Activated CD8-positive, alpha-beta T cell treated with anti-CD3 and anti-CD28 coated beads, Interleukin-2, amount 10 ng/mL, durations not matched to agents 7 days and 5 days (primary cell): ENCODE results near the gene HOXB7. TPM values are rescaled to one million over a fixed set of nuclear protein-coding genes. Genes with fewer than 3 reads are reported as not detected.

Experiments used
- ATAC-seq: fragments of 150-1000 bp; cut with Tn5 transposase; one replicate; pipeline ENCODE4 v1.10.0; 2021; ENCODE audit warnings: moderate library complexity
- CTCF ChIA-PET: fragments of 350-600 bp; sonication (Branson Sonifier 250); formaldehyde crosslinking; loops from one replicate; lab custom pipeline; 2021; ENCODE audit warnings: antibody characterized with exemption; lab: Charles Lee
- POLR2A ChIA-PET: fragments of 350-600 bp; sonication (Branson Sonifier 250); formaldehyde crosslinking; loops from one replicate; lab custom pipeline; 2021; ENCODE audit warnings: antibody characterized with exemption; lab: Charles Lee
- DNase-seq: peaks from one replicate; pipeline ENCODE4 v3.0.0-alpha.2; 2020
- H3K27ac Mint-ChIP-seq: one replicate; pipeline ENCODE4 v1.8.0; 2021; ENCODE audit warnings: mild to moderate bottlenecking, mixed read lengths
- H3K27me3 Mint-ChIP-seq: one replicate; pipeline ENCODE4 v1.8.0; 2021; ENCODE audit warnings: low read depth, mixed read lengths
- H3K36me3 Mint-ChIP-seq: one replicate; pipeline ENCODE4 v1.8.0; 2021; ENCODE audit warnings: low read depth, mixed read lengths
- H3K4me1 Mint-ChIP-seq: one replicate; pipeline ENCODE4 v1.8.0; 2021; ENCODE audit warnings: low read depth, mixed read lengths
- H3K4me3 Mint-ChIP-seq: one replicate; pipeline ENCODE4 v1.8.0; 2021; ENCODE audit warnings: mild to moderate bottlenecking, mixed read lengths
- H3K9me3 Mint-ChIP-seq: one replicate; pipeline ENCODE4 v1.8.0; 2022; ENCODE audit warnings: mixed read lengths; ENCODE audit not compliant: insufficient read depth
- total RNA-seq, 2 experiments: library from RNA; stranded (reverse); gene quantifications; one replicate each; pipeline ENCODE4 v1.2.3, GENCODE V29; 2021

Gene HOXB7
- total RNA-seq, 2 experiments from 2014 or later = 0.87 to 0.91 TPM

DNA sequence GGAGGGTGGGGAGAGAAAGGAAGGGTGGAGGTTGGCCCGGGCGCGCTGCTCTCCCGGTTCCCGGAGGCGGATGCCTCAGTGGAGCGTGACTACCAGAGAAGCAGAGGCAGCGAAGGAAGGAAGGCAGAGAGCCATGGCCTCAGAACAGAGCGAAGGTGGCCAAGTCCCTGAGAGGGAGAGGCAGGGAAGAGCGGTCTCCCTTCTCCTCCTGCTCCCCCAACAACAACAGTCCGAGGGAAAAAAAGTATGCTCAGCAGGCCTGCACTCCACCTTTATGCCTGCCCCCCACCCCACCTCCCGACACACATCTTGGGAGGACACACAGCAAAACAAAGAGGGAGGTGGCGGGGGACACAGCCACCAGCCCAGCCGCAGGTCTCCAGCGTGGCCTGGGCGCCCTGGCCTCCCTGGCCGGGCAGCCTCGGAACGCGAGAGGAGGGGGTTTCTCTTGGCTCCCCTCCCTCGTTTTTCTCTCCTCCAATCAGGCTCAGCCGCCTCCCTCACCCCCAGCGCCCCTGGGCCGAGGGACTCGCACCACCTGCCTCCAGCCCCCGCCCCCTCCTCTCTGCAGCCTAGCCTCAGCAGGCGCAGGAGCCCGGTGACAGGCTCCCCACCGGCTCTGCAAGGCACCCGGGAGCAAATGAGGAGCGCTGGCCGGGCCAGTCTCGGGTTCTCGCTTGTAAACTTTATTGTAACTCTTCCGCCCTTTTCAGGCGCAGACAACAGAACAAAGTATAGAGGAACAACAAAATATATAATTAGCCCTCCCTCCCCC lies 1.1 kb upstream of the HOXB7 start:
- peaks cover 74% of the 10 kb centered on the region for H3K27me3 Mint-ChIP-seq
- POLR2A ChIA-PET = no interaction called here
- CTCF ChIA-PET = interaction anchor here (1.3 to 1.4 kb wide), 2 partner anchors 14 to 19 kb away, joined by 11 to 14 read pairs; partner anchors contain the start of genes HOXB5 and HOXB9
- peaks cover 3% of the 10 kb centered on the region for H3K36me3 Mint-ChIP-seq
- DNase-seq (no peak), ATAC-seq (no peak)
- peak overlapping the region; percentile 89 for H3K4me3 Mint-ChIP-seq
- H3K9me3 Mint-ChIP-seq = no peaks in the 10 kb centered on the region
- peak overlapping the region; percentile 60 for H3K27ac Mint-ChIP-seq
- H3K4me1 Mint-ChIP-seq = peaks cover 38% of the 10 kb centered on the region

GRCh38 chr17:48611213-48611612 lies 396 bp upstream of the HOXB7 start:
- ChIA-PET POLR2A (no interaction called here), CTCF (no interaction called here)
- peaks cover 3% of the 10 kb centered on the region for H3K36me3 Mint-ChIP-seq
- peaks cover 36% of the 10 kb centered on the region for H3K4me1 Mint-ChIP-seq
- ATAC-seq (peak; percentile 13), DNase-seq (no peak)
- peak overlapping the region; percentile 89 for H3K4me3 Mint-ChIP-seq
- peak overlapping the region; percentile 71 for H3K27ac Mint-ChIP-seq
- no peaks in the 10 kb centered on the region for H3K9me3 Mint-ChIP-seq
- H3K27me3 Mint-ChIP-seq = peaks cover 74% of the 10 kb centered on the region

GRCh38 chr17:48609759-48610281 lies 997 bp downstream of the HOXB7 start:
- POLR2A ChIA-PET = interaction anchor here (1.0 kb wide), 1 partner anchor 163 kb away, joined by 3 read pairs; no protein-coding TSS in a partner anchor
- CTCF ChIA-PET = interaction anchor here (0.7 to 4.4 kb wide), 7 partner anchors 8 to 585 kb away, joined by 3 to 32 read pairs (median 5); no protein-coding TSS in a partner anchor
- DNase-seq (no peak), ATAC-seq (no peak)
- H3K4me3 Mint-ChIP-seq = peak overlapping the region; percentile 89
- H3K36me3 Mint-ChIP-seq = peaks cover 3% of the 10 kb centered on the region
- H3K9me3 Mint-ChIP-seq = no peaks in the 10 kb centered on the region
- H3K4me1 Mint-ChIP-seq = peaks cover 38% of the 10 kb centered on the region
- peaks cover 67% of the 10 kb centered on the region for H3K27me3 Mint-ChIP-seq
- no peak overlapping the region for H3K27ac Mint-ChIP-seq

GRCh38 chr17:48609033-48609432 lies 1.8 kb downstream of the HOXB7 start:
- Mint-ChIP-seq H3K36me3 (peaks cover 3% of the 10 kb centered on the region), H3K4me1 (peaks cover 37% of the 10 kb centered on the region), H3K27ac (no peak overlapping the region), H3K27me3 (peaks cover 69% of the 10 kb centered on the region), H3K4me3 (peak overlapping the region; percentile 89), H3K9me3 (no peaks in the 10 kb centered on the region)
- ATAC-seq (no peak), DNase-seq (no peak)
- ChIA-PET POLR2A (no interaction called here), CTCF (interaction anchor here (1.0 to 4.4 kb wide), 6 partner anchors 8 to 584 kb away, joined by 3 to 32 read pairs (median 6); no protein-coding TSS in a partner anchor)

DNA sequence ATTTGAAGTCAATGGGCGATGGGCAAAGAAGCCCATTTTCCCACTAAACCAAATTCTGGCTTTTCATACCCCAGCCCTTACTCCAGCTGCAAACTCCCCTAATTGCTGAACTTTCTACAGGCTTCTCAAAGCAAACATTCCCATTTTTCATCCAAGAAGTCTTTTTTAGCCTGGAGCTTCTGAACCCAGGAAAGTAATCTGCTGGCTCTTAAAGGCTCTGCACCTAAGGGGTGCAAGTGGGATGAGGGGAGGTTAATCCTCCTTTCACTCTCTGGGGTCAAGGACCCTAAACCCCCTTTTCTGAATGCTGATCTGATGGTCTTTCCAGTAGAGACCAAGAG lies 2.4 kb downstream of the HOXB7 start:
- Mint-ChIP-seq H3K4me3 (no peak overlapping the region), H3K4me1 (peaks cover 35% of the 10 kb centered on the region), H3K27ac (no peak overlapping the region), H3K36me3 (peaks cover 3% of the 10 kb centered on the region), H3K9me3 (no peaks in the 10 kb centered on the region), H3K27me3 (peaks cover 70% of the 10 kb centered on the region)
- DNase-seq = no peak
- POLR2A ChIA-PET = no interaction called here
- no peak for ATAC-seq
- CTCF ChIA-PET = interaction anchor here (1.0 to 4.4 kb wide), 4 partner anchors 9 to 272 kb away, joined by 3 to 32 read pairs (median 6); no protein-coding TSS in a partner anchor

GRCh38 chr17:48606892-48607614 lies 3.8 kb downstream of the HOXB7 start:
- Mint-ChIP-seq H3K27ac (no peak overlapping the region), H3K36me3 (peaks cover 3% of the 10 kb centered on the region), H3K27me3 (peaks cover 70% of the 10 kb centered on the region), H3K9me3 (no peaks in the 10 kb centered on the region), H3K4me1 (peaks cover 39% of the 10 kb centered on the region), H3K4me3 (no peak overlapping the region)
- ATAC-seq = no peak
- DNase-seq = no peak
- ChIA-PET CTCF (interaction anchor here (0.6 to 4.4 kb wide), 4 partner anchors 11 to 271 kb away, joined by 3 to 32 read pairs (median 4); partner anchors contain the start of gene HOXB5), POLR2A (no interaction called here)

GRCh38 chr17:48605991-48606891 lies 4.6 kb downstream of the HOXB7 start:
- ChIA-PET POLR2A (no interaction called here), CTCF (interaction anchor here (0.9 to 4.4 kb wide), 4 partner anchors 8 to 270 kb away, joined by 3 to 32 read pairs (median 5); partner anchors contain the start of gene HOXB5)
- H3K9me3 Mint-ChIP-seq = no peaks in the 10 kb centered on the region
- H3K4me3 Mint-ChIP-seq = no peak overlapping the region
- peaks cover 69% of the 10 kb centered on the region for H3K27me3 Mint-ChIP-seq
- H3K36me3 Mint-ChIP-seq = peaks cover 3% of the 10 kb centered on the region
- DNase-seq (no peak), ATAC-seq (no peak)
- peaks cover 41% of the 10 kb centered on the region for H3K4me1 Mint-ChIP-seq
- no peak overlapping the region for H3K27ac Mint-ChIP-seq

DNA sequence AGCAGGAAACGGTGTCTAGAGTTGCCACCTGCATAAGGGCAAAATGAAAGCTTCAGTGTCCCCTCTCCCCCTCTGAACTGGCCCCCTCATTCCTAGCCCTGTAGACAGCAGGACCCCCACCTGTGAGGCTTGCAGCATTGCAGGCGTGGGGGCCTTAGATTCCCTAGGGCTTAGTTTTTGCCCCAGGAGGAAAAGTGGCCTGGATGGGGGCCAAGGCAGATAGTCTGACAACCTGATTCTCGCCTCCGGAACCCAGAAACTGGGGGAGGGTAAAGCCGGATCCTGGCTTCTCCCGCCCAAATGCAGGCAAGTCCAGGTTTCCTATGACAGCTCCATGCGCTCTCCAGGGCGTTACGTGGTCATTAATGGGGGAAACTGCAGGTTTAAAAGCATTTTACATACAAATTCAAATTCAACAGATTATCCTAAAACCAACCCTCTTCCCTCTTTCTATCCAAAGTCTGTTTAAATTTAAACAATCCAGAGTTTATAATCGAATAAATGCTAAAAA lies 5.4 kb downstream of the HOXB7 start:
- no peak overlapping the region for H3K4me3 Mint-ChIP-seq
- no peak for ATAC-seq
- DNase-seq = no peak
- H3K27me3 Mint-ChIP-seq = peaks cover 71% of the 10 kb centered on the region
- peaks cover 37% of the 10 kb centered on the region for H3K4me1 Mint-ChIP-seq
- ChIA-PET POLR2A (no interaction called here), CTCF (interaction anchor here (1.6 kb wide), 1 partner anchor 9 kb away, joined by 5 read pairs; no protein-coding TSS in a partner anchor)
- H3K36me3 Mint-ChIP-seq = no peaks in the 10 kb centered on the region
- H3K9me3 Mint-ChIP-seq = no peaks in the 10 kb centered on the region
- H3K27ac Mint-ChIP-seq = no peak overlapping the region

GRCh38 chr17:48604770-48605329 lies 6.0 kb downstream of the HOXB7 start, which contains the start of gene HOXB6:
HOXB6 (minus strand) TSS chr17:48604986; CDS start chr17:48598150, 6,836 bp downstream.
- ChIA-PET CTCF (interaction anchor here (1.1 to 1.6 kb wide), 2 partner anchors 9 to 226 kb away, joined by 3 to 5 read pairs; no protein-coding TSS in a partner anchor), POLR2A (interaction anchor here (0.7 kb wide), 1 partner anchor 12 kb away, joined by 3 read pairs; no protein-coding TSS in a partner anchor)
- Mint-ChIP-seq H3K27me3 (peaks cover 77% of the 10 kb centered on the region), H3K27ac (no peak within 1 kb of the TSS), H3K36me3 (no peaks in the 10 kb centered on the region), H3K4me1 (peaks cover 37% of the 10 kb centered on the region), H3K4me3 (no peak within 1 kb of the TSS), H3K9me3 (no peaks in the 10 kb centered on the region)
- ATAC-seq (no peak), DNase-seq (no peak)

DNA sequence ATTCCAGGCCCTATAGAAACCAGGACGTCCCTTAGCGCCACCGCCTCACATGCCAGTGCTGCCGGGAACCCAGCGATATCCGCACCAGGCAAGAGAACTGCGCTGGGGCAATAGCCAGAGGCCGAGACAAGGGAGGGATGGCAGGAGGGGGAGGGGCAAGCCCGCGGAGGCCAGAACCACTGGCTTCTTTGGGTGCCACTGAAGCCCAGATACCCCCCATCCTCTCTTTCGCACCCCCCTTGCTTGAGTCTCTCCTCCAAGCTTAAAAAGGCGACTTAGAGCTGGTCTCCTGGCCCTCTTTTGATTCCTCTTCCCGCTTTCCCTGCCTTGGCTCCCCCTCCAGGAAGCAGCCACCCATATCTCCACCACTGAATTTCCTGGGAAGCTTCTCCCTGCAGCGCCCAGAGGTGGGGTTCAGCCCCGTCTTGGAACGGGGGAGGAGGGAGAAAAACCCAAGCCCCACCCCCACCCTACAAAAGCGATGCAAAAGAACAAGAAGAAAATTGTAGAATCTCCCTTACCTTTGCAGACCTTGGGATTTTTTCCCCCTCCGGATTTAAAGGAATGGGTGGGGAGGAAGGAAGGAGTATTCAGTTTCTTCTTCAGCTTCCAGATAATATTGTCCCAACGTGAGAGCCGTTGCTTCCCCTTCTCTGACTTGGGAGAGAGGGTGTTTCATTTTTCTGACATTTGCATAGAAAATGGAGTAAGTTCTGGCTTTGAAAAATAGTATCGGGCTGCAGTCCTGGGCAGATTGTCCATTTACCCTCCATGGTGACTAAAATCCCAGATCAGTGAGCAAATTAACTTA lies 6.7 kb downstream of the HOXB7 start:
- no peak overlapping the region for H3K4me3 Mint-ChIP-seq
- no peak overlapping the region for H3K27ac Mint-ChIP-seq
- DNase-seq (no peak), ATAC-seq (no peak)
- H3K36me3 Mint-ChIP-seq = no peaks in the 10 kb centered on the region
- ChIA-PET POLR2A (interaction anchor here (0.6 to 0.7 kb wide), 2 partner anchors 12 to 577 kb away, joined by 3 read pairs; no protein-coding TSS in a partner anchor), CTCF (interaction anchor here (1.1 kb wide), 1 partner anchor 226 kb away, joined by 3 read pairs; no protein-coding TSS in a partner anchor)
- peaks cover 37% of the 10 kb centered on the region for H3K4me1 Mint-ChIP-seq
- H3K9me3 Mint-ChIP-seq = no peaks in the 10 kb centered on the region
- peaks cover 80% of the 10 kb centered on the region for H3K27me3 Mint-ChIP-seq
